NT2/D1 (cell line): ENCODE data around the gene C19orf53.

Source experiments
- YY1 ChIP-seq: IDR thresholded peaks from 2 replicates; pipeline ENCODE4 v1.6.1; 2011; ENCODE audit not compliant: insufficient read length, insufficient read depth
- ZNF274 ChIP-seq: IDR thresholded peaks from 2 replicates; pipeline ENCODE4 v1.6.1; 2011; ENCODE audit warnings: mild to moderate bottlenecking, low read depth, low read length

- TF ChIP-seq YY1 (no peak), ZNF274 (no peak)
Observed at GRCh38 chr19:13797870-13798269, 23.6 kb downstream of the C19orf53 start.
